ENCODE measurements around the gene RTCA. TPM values are rescaled to one million over a fixed set of nuclear protein-coding genes. Genes with fewer than 3 reads are reported as not detected.

Gene RTCA
- total RNA-seq, 1 experiment from 2014 or later: 34.9 TPM

DNA sequence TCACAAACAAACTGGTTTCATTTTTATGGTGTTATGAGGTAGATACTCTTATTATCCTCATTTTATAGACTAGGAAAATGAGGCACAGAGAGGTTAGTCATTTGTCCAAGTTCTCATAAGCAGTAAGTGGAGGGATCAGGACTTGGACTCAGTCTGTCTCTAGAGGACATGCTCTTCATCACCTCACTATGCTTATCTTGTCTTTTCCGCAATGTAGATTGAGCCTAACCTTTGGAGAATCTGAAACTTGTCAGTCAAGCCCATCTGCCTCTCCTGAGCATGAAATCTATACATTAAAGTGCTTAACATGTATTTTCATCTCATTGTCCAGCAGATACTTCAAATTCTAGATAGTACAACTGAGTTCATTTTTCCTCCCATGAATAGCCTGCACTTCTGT lies 74.5 kb downstream of the RTCA start:
- no peak for DNase-seq (ENCODE audit: extremely low read depth, low read depth)

DNA sequence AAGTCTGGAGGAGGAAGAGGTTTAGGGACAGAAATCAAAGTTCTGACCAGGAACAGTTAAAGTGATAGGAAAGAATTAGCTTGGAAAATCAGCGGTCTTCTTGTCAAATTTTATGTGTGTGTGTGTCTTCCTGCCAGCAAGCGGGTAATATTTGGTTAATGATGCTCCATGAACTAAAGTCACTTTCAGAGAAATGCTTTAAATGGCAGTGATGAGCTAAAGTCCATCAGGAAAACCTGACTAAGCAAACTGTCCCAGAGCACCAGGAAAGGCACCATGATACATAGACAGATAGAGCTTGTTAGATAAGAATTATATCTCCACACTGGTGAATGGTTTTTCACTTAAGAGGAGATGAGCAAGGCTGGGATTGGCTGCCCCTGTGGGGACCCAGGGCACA lies 76.3 kb downstream of the RTCA start:
- DNase-seq (ENCODE audit: extremely low read depth, low read depth): no peak

Small RNA genes within 50 kb of the gene (small RNA-seq; reads per million reads assigned to genes)
- 0 reads per million in 2 experiments for gene AL445928.1
- 0 reads per million in 2 experiments for gene MIR553

Other genes with a start within 250 kb of the RTCA start
- gene SASS6, start 133.3 kb upstream of the RTCA start, total RNA-seq (2014; rRNA removed; shearing (Covaris generic)): 7.7 TPM in 2 replicates
- 18.4 and 21.3 TPM in 2 replicates for gene TRMT13, start 133.1 kb upstream of the RTCA start, total RNA-seq (2014; rRNA removed; shearing (Covaris generic))
- 0.22 TPM in 1 of 2 replicates, not detected in the other for gene LRRC39, start 88.0 kb upstream of the RTCA start, total RNA-seq (2014; rRNA removed; shearing (Covaris generic))
- 5.5 and 6.7 TPM in 2 replicates for gene DBT, start 16.4 kb upstream of the RTCA start, total RNA-seq (2014; rRNA removed; shearing (Covaris generic))
- gene CDC14A, start 86.3 kb downstream of the RTCA start, total RNA-seq (2014; rRNA removed; shearing (Covaris generic)): 4.0 and 4.6 TPM in 2 replicates